GM20000 (cell line): ENCODE measurements around the gene CTNND2.

Experiments
- DNase-seq: peaks from one replicate; pipeline ENCODE4 v3.0.0; 2012; ENCODE audit warnings: low spot score
- CTCF ChIP-seq: IDR thresholded peaks from 2 replicates; pipeline ENCODE4 v1.5.1; 2012; ENCODE audit warnings: mild to moderate bottlenecking, control low read depth; ENCODE audit errors: extremely low read depth, missing control alignments

CTNND2 gene

GRCh38 chr5:11922394-11922793, 18.1 kb upstream of the CTNND2 start:
- TF ChIP-seq CTCF = no peak
- DNase-seq = no peak

- DNase-seq = no peak
- no peak for TF ChIP-seq CTCF
Measured at GRCh38 chr5:11918463-11919045, 14.3 kb upstream of the CTNND2 start.

GRCh38 chr5:11909471-11909870, 5.2 kb upstream of the CTNND2 start:
- no peak for TF ChIP-seq CTCF

GRCh38 chr5:11906497-11906896, 2.3 kb upstream of the CTNND2 start:
- no peak for TF ChIP-seq CTCF
- DNase-seq = no peak

More at GRCh38 chr5:11909471-11909870, 5.2 kb upstream of the CTNND2 start:
- no peak for DNase-seq

GRCh38 chr5:11905206-11905605, 960 bp upstream of the CTNND2 start:
- no peak for TF ChIP-seq CTCF
- DNase-seq = no peak

GRCh38 chr5:11903614-11904264, 507 bp downstream of the CTNND2 start:
- TF ChIP-seq CTCF = no peak
- DNase-seq = peak; percentile 31

- no peak for TF ChIP-seq CTCF
Measured at GRCh38 chr5:11903121-11903613, 1.1 kb downstream of the CTNND2 start.

More at GRCh38 chr5:11903121-11903613, 1.1 kb downstream of the CTNND2 start:
- no peak for DNase-seq
